WTC11 (cell line): ENCODE results near the gene KIFC3. TPM values are rescaled to one million over a fixed set of nuclear protein-coding genes. Genes with fewer than 3 reads are reported as not detected.

Experiments
- ATAC-seq: fragments of 200-7000 bp; cut with Tn5 transposase; 2 replicates; pipeline ENCODE4 v1.10.0; 2021; ENCODE audit warnings: mild to moderate bottlenecking, moderate library complexity
- CTCF ChIA-PET: fragments of 300-600 bp; sonication (Branson Sonifier 250); formaldehyde crosslinking; loops from one replicate; lab custom pipeline; 2021; ENCODE audit warnings: antibody characterized with exemption; lab: Charles Lee
- POLR2A ChIA-PET: fragments of 350-600 bp; sonication (Branson Sonifier 250); formaldehyde crosslinking; loops from one replicate; lab custom pipeline; 2021; ENCODE audit warnings: antibody characterized with exemption; lab: Charles Lee
- DNase-seq: peaks from one replicate; pipeline ENCODE4 v3.0.0; 2021; ENCODE audit warnings: low spot score
- H3K27ac Mint-ChIP-seq: 2 replicates; pipeline ENCODE4 v1.8.0; 2021; ENCODE audit warnings: mixed read lengths
- H3K27me3 Mint-ChIP-seq: 2 replicates; pipeline ENCODE4 v1.8.0; 2021; ENCODE audit warnings: low read depth, mild to moderate bottlenecking, moderate library complexity, mixed read lengths
- H3K36me3 Mint-ChIP-seq: 2 replicates; pipeline ENCODE4 v1.8.0; 2021; ENCODE audit warnings: mixed read lengths
- H3K4me1 Mint-ChIP-seq: 2 replicates; pipeline ENCODE4 v1.8.0; 2022; ENCODE audit warnings: mixed read lengths
- H3K4me3 Mint-ChIP-seq: 2 replicates; pipeline ENCODE4 v1.8.0; 2021; ENCODE audit warnings: mild to moderate bottlenecking, moderate library complexity, mixed read lengths
- H3K9me3 Mint-ChIP-seq: 2 replicates; pipeline ENCODE4 v1.8.0; 2021; ENCODE audit warnings: mixed read lengths
- AFF4 ChIP-seq: sonication (generic); formaldehyde crosslinking; IDR thresholded peaks from 2 replicates; pipeline ENCODE4 v1.8.1; 2023; ENCODE audit warnings: mild to moderate bottlenecking, missing genetic modification reagents, borderline replicate concordance
- CREB1 ChIP-seq: sonication (generic); formaldehyde crosslinking; IDR thresholded peaks from 2 replicates; pipeline ENCODE4 v1.8.0; 2023; ENCODE audit warnings: mild to moderate bottlenecking, missing genetic modification reagents
- CREM ChIP-seq: sonication (generic); formaldehyde crosslinking; IDR thresholded peaks from 2 replicates; pipeline ENCODE4 v1.8.1; 2022; ENCODE audit warnings: mild to moderate bottlenecking, missing genetic modification reagents, moderate library complexity
- ESRRA ChIP-seq: sonication (generic); formaldehyde crosslinking; IDR thresholded peaks from 2 replicates; pipeline ENCODE4 v1.8.1; 2022; ENCODE audit warnings: mild to moderate bottlenecking, missing genetic modification reagents, borderline replicate concordance
- FOXJ3 ChIP-seq: sonication (generic); formaldehyde crosslinking; IDR thresholded peaks from 2 replicates; pipeline ENCODE4 v1.9.0; 2021; ENCODE audit warnings: missing genetic modification reagents, mild to moderate bottlenecking, borderline replicate concordance
- FOXK1 ChIP-seq: sonication (generic); formaldehyde crosslinking; IDR thresholded peaks from 2 replicates; pipeline ENCODE4 v1.8.0; 2022; ENCODE audit warnings: mild to moderate bottlenecking, moderate library complexity, missing genetic modification reagents
- TCF7 ChIP-seq: sonication (generic); formaldehyde crosslinking; IDR thresholded peaks from 2 replicates; pipeline ENCODE4 v1.8.0; 2022; ENCODE audit warnings: mild to moderate bottlenecking, low read depth, missing genetic modification reagents, moderate library complexity
- TEAD4 ChIP-seq: sonication (generic); formaldehyde crosslinking; IDR thresholded peaks from 2 replicates; pipeline ENCODE4 v1.8.0; 2022; ENCODE audit warnings: mild to moderate bottlenecking, missing genetic modification reagents
- ZMAT4 ChIP-seq: fragments of 250-450 bp; sonication (Bioruptor Pico); IDR thresholded peaks from 2 replicates; pipeline ENCODE4 v1.9.0; 2021; ENCODE audit warnings: mild to moderate bottlenecking
- ZNF138 ChIP-seq: sonication (generic); formaldehyde crosslinking; conservative IDR thresholded peaks from 2 replicates; pipeline ENCODE4 v1.8.1; 2022; ENCODE audit warnings: mild to moderate bottlenecking, moderate library complexity, missing genetic modification reagents
- ZNF317 ChIP-seq: sonication (generic); formaldehyde crosslinking; IDR thresholded peaks from 2 replicates; pipeline ENCODE4 v1.8.1; 2023; ENCODE audit warnings: low read depth, mild to moderate bottlenecking, moderate library complexity, missing genetic modification reagents, borderline replicate concordance
- ZNF671 ChIP-seq: fragments of 250-450 bp; sonication (Bioruptor Pico); IDR thresholded peaks from 2 replicates; pipeline ENCODE4 v1.8.0; 2021; ENCODE audit warnings: mild to moderate bottlenecking
- ZSCAN18 ChIP-seq: fragments of 250-450 bp; sonication (Bioruptor Pico); IDR thresholded peaks from 2 replicates; pipeline ENCODE4 v2.1.2; 2022; ENCODE audit warnings: mild to moderate bottlenecking, moderate library complexity
- total RNA-seq: library from RNA; stranded (reverse); gene quantifications from 3 replicates; pipeline ENCODE4 v1.2.3, GENCODE V29; 2021
- TF ChIP-seq, protein P1 (sequence below): sonication (generic); formaldehyde crosslinking; IDR thresholded peaks from 2 replicates; pipeline ENCODE4 v1.8.0; 2022; ENCODE audit warnings: mild to moderate bottlenecking, missing genetic modification reagents

Gene KIFC3
- total RNA-seq, 1 experiment from 2014 or later, result 11.6 TPM

DNA sequence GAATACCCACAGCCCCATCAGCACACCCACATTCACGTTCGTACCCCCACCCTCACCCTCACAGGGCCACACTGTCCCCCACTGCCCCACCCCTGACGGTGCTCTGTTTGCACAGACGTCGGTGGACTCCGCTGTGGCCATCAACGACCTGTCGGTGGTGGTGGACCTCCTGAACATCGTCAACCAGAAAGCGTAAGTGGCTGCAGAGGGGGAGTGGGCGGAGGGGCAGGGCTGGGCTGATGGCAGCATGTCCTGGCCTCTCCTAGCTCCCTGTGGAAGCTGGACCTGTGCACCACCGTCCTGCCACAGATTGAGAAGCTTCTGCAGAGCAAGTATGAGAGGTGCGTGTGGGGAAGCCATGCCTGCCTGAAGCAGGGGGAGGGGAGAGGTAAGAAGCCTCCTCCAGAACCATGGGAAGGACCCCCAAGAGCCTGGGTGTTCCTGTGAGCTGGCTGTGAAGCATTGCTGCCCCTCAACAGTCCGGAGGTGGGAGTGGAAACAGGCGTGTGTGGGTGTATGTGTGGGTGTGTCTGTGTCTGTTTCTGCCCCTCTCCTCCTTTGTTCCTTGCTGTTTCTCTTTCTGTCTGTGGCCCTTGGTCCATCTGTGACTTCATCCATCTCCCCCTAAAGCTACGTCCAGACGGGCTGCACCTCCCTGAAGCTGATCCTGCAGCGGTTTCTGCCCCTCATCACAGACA lies 46.4 kb downstream of the KIFC3 start (continued):
- TF ChIP-seq ZNF671 (CRISPR knock-in tag) (no peak), ZSCAN18 (no peak), CREB1 (CRISPR knock-in tag) (no peak), TCF7 (CRISPR knock-in tag) (no peak), CREM (CRISPR knock-in tag) (no peak), FOXK1 (no peak), AFF4 (CRISPR knock-in tag) (no peak), ZMAT4 (CRISPR knock-in tag) (no peak), ESRRA (CRISPR knock-in tag) (no peak)
- TF ChIP-seq, all 79 proteins: peak for 0

DNA sequence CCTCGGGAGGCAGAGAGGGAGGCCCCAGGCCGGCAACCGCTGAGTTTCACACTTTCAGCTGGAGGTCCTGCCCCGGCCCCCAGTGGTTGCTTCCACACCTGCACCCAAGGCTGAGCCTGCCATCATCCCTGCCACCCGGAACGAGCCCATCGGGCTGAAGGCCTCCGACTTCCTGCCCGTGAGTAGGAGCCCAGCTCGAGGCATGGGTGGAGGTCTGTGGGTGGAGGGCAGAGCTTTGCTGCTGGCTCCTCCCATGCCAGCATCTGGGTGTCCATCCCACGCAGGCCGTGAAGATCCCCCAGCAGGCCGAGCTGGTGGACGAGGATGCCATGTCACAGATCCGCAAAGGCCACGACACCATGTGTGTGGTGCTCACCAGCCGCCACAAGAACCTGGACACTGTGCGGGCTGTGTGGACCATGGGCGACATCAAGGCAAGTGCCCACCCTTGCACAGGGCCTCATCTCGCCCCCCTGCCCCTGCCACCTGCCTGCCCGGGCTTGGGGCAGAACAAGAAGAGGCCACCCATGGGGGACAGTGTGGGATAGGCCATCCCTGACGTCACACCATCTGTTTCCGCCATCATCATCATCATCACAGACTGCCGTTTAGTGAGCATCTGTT lies 47.1 kb downstream of the KIFC3 start:
- CTCF ChIA-PET, result interaction anchor here (0.6 to 1.5 kb wide), 3 partner anchors 10 to 505 kb away, joined by 3 read pairs; no protein-coding TSS in a partner anchor
- DNase-seq (no peak), ATAC-seq (no peak)
- Mint-ChIP-seq H3K36me3 (peaks cover 5% of the 10 kb centered on the region; the same call in 1 of the 2 replicates), H3K9me3 (no peaks in the 10 kb centered on the region), H3K4me1 (peaks cover 11% of the 10 kb centered on the region), H3K4me3 (no peak overlapping the region), H3K27me3 (no peaks in the 10 kb centered on the region), H3K27ac (no peak overlapping the region)
- POLR2A ChIA-PET, result no interaction called here
- TF ChIP-seq, protein P1, sequence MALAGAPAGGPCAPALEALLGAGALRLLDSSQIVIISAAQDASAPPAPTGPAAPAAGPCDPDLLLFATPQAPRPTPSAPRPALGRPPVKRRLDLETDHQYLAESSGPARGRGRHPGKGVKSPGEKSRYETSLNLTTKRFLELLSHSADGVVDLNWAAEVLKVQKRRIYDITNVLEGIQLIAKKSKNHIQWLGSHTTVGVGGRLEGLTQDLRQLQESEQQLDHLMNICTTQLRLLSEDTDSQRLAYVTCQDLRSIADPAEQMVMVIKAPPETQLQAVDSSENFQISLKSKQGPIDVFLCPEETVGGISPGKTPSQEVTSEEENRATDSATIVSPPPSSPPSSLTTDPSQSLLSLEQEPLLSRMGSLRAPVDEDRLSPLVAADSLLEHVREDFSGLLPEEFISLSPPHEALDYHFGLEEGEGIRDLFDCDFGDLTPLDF (CRISPR knock-in tag), result no peak
- TF ChIP-seq TEAD4 (no peak), ZNF317 (CRISPR knock-in tag) (no peak), ZSCAN18 (no peak), ZNF138 (no peak), FOXJ3 (CRISPR knock-in tag) (no peak)
